IMR-90 (cell line): ENCODE measurements around the gene PLA2G2A.

ENCODE experiments used
- POLR2A ChIP-seq: IDR thresholded peaks from 2 replicates; pipeline ENCODE4 v1.6.1; 2012; ENCODE audit warnings: mild to moderate bottlenecking, low read depth, low read length
- TF ChIP-seq, protein P1 (sequence below): conservative IDR thresholded peaks from 2 replicates; pipeline ENCODE4 v1.5.1; 2012; ENCODE audit warnings: mild to moderate bottlenecking, low read depth, low read length, improper control_type of control experiment

DNA sequence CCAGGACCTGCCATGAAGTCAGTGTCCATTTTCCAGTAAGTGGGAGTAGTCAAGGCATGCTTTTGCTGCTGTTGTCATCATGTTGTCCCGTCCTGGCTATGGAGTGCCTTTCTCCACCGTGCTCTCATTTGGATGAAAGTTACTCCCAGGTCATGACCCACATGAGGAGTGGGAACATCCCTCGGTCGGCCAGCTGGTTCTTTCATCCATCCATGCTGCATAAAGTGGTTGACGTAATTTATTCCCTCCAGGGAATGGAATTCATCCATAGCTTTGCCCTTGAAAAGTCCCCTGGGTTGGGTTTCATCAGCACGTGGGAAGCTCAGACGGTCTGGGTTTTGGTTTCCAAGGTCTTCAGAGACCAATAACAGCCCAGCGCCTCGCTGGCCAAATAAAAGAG lies 11.6 kb downstream of the PLA2G2A start:
- TF ChIP-seq, protein P1, sequence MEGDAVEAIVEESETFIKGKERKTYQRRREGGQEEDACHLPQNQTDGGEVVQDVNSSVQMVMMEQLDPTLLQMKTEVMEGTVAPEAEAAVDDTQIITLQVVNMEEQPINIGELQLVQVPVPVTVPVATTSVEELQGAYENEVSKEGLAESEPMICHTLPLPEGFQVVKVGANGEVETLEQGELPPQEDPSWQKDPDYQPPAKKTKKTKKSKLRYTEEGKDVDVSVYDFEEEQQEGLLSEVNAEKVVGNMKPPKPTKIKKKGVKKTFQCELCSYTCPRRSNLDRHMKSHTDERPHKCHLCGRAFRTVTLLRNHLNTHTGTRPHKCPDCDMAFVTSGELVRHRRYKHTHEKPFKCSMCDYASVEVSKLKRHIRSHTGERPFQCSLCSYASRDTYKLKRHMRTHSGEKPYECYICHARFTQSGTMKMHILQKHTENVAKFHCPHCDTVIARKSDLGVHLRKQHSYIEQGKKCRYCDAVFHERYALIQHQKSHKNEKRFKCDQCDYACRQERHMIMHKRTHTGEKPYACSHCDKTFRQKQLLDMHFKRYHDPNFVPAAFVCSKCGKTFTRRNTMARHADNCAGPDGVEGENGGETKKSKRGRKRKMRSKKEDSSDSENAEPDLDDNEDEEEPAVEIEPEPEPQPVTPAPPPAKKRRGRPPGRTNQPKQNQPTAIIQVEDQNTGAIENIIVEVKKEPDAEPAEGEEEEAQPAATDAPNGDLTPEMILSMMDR: no peak
- TF ChIP-seq POLR2A: no peak
